ENCODE data around the gene GPR37L1. TPM values are rescaled to one million over a fixed set of nuclear protein-coding genes. Genes with fewer than 3 reads are reported as not detected.
A peak's percentile ranks its signal among the peaks of the same experiment; 100 is the strongest.

GPR37L1 gene
- total and polyA plus RNA-seq, 2 of the 4 experiments (the other 2 are of a cell fraction): 0.02 TPM; not detected in 1

- H3K9me1 ChIP-seq (ENCODE audit: insufficient read depth, low read length): 0 out of 2 replicates have a peak, but pooled peaks cover 5% of the 10 kb centered on the region
- H3K4ac ChIP-seq (ENCODE audit: low read depth, low read length): no peak overlapping the region
- H3K4me2 ChIP-seq (ENCODE audit: low read depth, low read length): no peak overlapping the region
- peaks cover 10 to 31% of the 10 kb centered on the region in 2 experiments; a peak in 3 of 4 replicates for H3K79me1 ChIP-seq (ENCODE audit: low read depth in 1 of 2, low read length in 2 of 2)
- no peaks in the 10 kb centered on the region for H3K27me3 ChIP-seq (ENCODE audit: control insufficient read depth, insufficient read depth, low read length)
- ChIA-PET POLR2A (ENCODE audit: unreplicated experiment) (no interaction called here), CTCF (interaction anchor here (1.5 to 1.6 kb wide), 2 partner anchors 12 to 22 kb away, joined by 4 to 5 read pairs; partner anchors contain the start of gene GPR37L1)
- no peak for TF ChIP-seq MXI1 (IDR thresholded peaks at IDR 0.05; ENCODE audit: borderline replicate concordance, low read depth, low read length)
- TF ChIP-seq SMC3 (IDR thresholded peaks at IDR 0.05; ENCODE audit: low read depth, low read length): peak; percentile 51
- peak; percentile 72 for TF ChIP-seq RAD21 (IDR thresholded peaks at IDR 0.05; ENCODE audit: low read length)
- TF ChIP-seq FOS (IDR thresholded peaks at IDR 0.05; ENCODE audit: low read depth, low read length): no peak
- no peak for TF ChIP-seq RFX5 (IDR thresholded peaks at IDR 0.05; ENCODE audit: low read depth, low read length)
- TF ChIP-seq CTCF (conservative IDR thresholded peaks at IDR 0.05; ENCODE audit: low read depth, low read length): peak; percentile 78
- no peak for TF ChIP-seq CEBPB (IDR thresholded peaks at IDR 0.05; ENCODE audit: low read depth, low read length)
- H3K18ac ChIP-seq (ENCODE audit: low read depth, low read length): no peak overlapping the region
- H2BK5ac ChIP-seq (ENCODE audit: low read depth, low read length, poor library complexity, severe bottlenecking): no peak overlapping the region
- H3K4me3 ChIP-seq (ENCODE audit: insufficient read depth, low read depth, low read length): no peak overlapping the region
- in situ Hi-C loops (cut with MboI; ENCODE audit: low sequenced_read_pairs) (loop anchor here (25.0 kb wide), 1 partner anchor 598 kb away; the partner anchor contains the start of gene NAV1), dilution Hi-C loops (cut with HindIII; ENCODE audit: low sequenced_read_pairs, unreplicated experiment) (no loop called here), intact Hi-C loops (cut with micrococcal nuclease) (loop anchor here (1.0 to 5.0 kb wide), 2 partner anchors 13 to 128 kb away; partner anchors contain the start of gene GPR37L1)
- H4K20me1 ChIP-seq (ENCODE audit: insufficient read depth, low read length): peaks cover 53% of the 10 kb centered on the region
- no peak overlapping the region for H2BK20ac ChIP-seq (ENCODE audit: low read depth, low read length)
- no peak overlapping the region for H4K8ac ChIP-seq (ENCODE audit: low read depth in 2 of 2, low read length in 2 of 2)
- H2BK120ac ChIP-seq (ENCODE audit: low read depth, low read length): no peak overlapping the region
- DNase-seq (peak; percentile 54), ATAC-seq (ENCODE audit: low read depth) (peak; percentile 93)
- 0 out of 2 replicates have a peak, but pooled peaks cover 1% of the 10 kb centered on the region for H3K4me1 ChIP-seq (ENCODE audit: control insufficient read depth, insufficient read depth, low read length)
- H3K36me3 ChIP-seq (ENCODE audit: control insufficient read depth, insufficient read depth, low read length): peaks cover 43% of the 10 kb centered on the region
- BruUV-seq (replicated peaks): no TSS peak
- no peak overlapping the region for H2AK9ac ChIP-seq (replicated peaks; ENCODE audit: low read depth, low read length, poor library complexity)
- no peak overlapping the region for H3K56ac ChIP-seq (ENCODE audit: extremely low read depth, insufficient read depth, low read length)
- H2BK15ac ChIP-seq (ENCODE audit: low read depth, low read length): no peak overlapping the region
- no peak overlapping the region for H3K23ac ChIP-seq (ENCODE audit: low read depth, low read length)
- H2AK5ac ChIP-seq (ENCODE audit: low read depth, low read length): peak overlapping the region; percentile 21; the same call in 1 of the 2 replicates
- H3K14ac ChIP-seq (replicated peaks; ENCODE audit: low read depth, low read length): no peak overlapping the region
- H4K91ac ChIP-seq (ENCODE audit: insufficient read depth, low read depth, low read length): no peak overlapping the region
- no peak overlapping the region for H3K27ac ChIP-seq (ENCODE audit: insufficient read depth, low read length)
- H3K9ac ChIP-seq (ENCODE audit: low read depth, low read length): no peak overlapping the region
- H4K5ac ChIP-seq (ENCODE audit: low read depth, low read length): no peak overlapping the region
- no CpG with 5 or more reads among the region's 15 CpGs for WGBS, 2 experiments (ENCODE audit: extremely low coverage in 2 of 2, insufficient read length in 1 of 2)
- H2AFZ ChIP-seq (replicated peaks; ENCODE audit: low read length, poor library complexity): no peak overlapping the region
- H3K9me3 ChIP-seq (ENCODE audit: control insufficient read depth, insufficient read depth, low read length): no peaks in the 10 kb centered on the region
These were observed 12.6 kb downstream of the GPR37L1 start for GRCh38 chr1:202135221-202135721.

All from IMR-90 (cell line).